PC-3 (cell line): ENCODE measurements around the gene UGT1A5.

Experiments used
- CTCF ChIP-seq: fragments of 300-600 bp; sonication (generic); conservative IDR thresholded peaks from 2 replicates; pipeline ENCODE4 v1.5.1; 2017; ENCODE audit warnings: antibody characterized with exemption, low read depth, mild to moderate bottlenecking, low read length
- EZH2 ChIP-seq: fragments of 300-600 bp; sonication (generic); IDR thresholded peaks from one replicate; pipeline ENCODE4 v1.6.1; 2017; ENCODE audit warnings: antibody characterized with exemption, mild to moderate bottlenecking, low read length; ENCODE audit not compliant: unreplicated experiment
- EZH2phosphoT487 ChIP-seq: fragments of 300-600 bp; sonication (generic); IDR thresholded peaks from 2 replicates; pipeline ENCODE4 v1.6.1; 2018; ENCODE audit warnings: mild to moderate bottlenecking, antibody characterized with exemption, low read length, borderline replicate concordance

- TF ChIP-seq CTCF: no peak
- no peak for TF ChIP-seq EZH2
- TF ChIP-seq EZH2phosphoT487: no peak
Measured at GRCh38 chr2:233811732-233812131, 99.0 kb downstream of the UGT1A5 start.
